Body of pancreas (tissue), 4 donors: ENCODE data around the gene ZBBX.

Experiments used
- POLR2A ChIP-seq, 3 donors: fragments of 450-650 bp; IDR thresholded peaks; one replicate each; pipeline ENCODE4 v1.6.1; 2016; ENCODE audit warnings: antibody characterized with exemption in 3 of 3, mild to moderate bottlenecking in 2 of 3
- TF ChIP-seq, protein P1 (sequence below), 7 experiments: fragments of 450-650 bp in 4 of 7; fragments of 200-600 bp in 3 of 7; sonication (generic) in 3 of 7; IDR thresholded peaks; one replicate each; pipeline ENCODE4 v1.5.1; 2016 to 2019; ENCODE audit warnings: antibody characterized with exemption in 7 of 7

- TF ChIP-seq, protein P1, sequence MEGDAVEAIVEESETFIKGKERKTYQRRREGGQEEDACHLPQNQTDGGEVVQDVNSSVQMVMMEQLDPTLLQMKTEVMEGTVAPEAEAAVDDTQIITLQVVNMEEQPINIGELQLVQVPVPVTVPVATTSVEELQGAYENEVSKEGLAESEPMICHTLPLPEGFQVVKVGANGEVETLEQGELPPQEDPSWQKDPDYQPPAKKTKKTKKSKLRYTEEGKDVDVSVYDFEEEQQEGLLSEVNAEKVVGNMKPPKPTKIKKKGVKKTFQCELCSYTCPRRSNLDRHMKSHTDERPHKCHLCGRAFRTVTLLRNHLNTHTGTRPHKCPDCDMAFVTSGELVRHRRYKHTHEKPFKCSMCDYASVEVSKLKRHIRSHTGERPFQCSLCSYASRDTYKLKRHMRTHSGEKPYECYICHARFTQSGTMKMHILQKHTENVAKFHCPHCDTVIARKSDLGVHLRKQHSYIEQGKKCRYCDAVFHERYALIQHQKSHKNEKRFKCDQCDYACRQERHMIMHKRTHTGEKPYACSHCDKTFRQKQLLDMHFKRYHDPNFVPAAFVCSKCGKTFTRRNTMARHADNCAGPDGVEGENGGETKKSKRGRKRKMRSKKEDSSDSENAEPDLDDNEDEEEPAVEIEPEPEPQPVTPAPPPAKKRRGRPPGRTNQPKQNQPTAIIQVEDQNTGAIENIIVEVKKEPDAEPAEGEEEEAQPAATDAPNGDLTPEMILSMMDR (IDR thresholded peaks at IDR 0.05) = no peak
- no peak for TF ChIP-seq POLR2A (IDR thresholded peaks at IDR 0.05)
Measured at GRCh38 chr3:167274141-167274874, 105.8 kb downstream of the ZBBX start.
